SU-DHL-6 (cell line): Measurements from ENCODE around the gene SCD5.
"Not testable (repeated sequence)": the region's sequence is repeated elsewhere in the genome, so short reads cannot be mapped to it uniquely, and the experiment has no call there.

Experiments used
- H2AFZ ChIP-seq: fragments of 200-600 bp; sonication (generic); 2 replicates; pipeline ENCODE4 v1.6.1; 2014; ENCODE audit warnings: low read depth, mild to moderate bottlenecking, moderate library complexity, mixed read lengths, antibody characterized with exemption, low read length; ENCODE audit not compliant: severe bottlenecking
- H3F3A ChIP-seq: fragments of 200-600 bp; shearing (Covaris generic); 2 replicates; pipeline ENCODE4 v1.6.0; 2016; ENCODE audit warnings: antibody characterized with exemption, mild to moderate bottlenecking; ENCODE audit not compliant: insufficient read depth
- H3K27ac ChIP-seq: fragments of 200-600 bp; sonication (generic); 2 replicates; pipeline ENCODE4 v1.5.1; 2016; ENCODE audit warnings: low read depth, mild to moderate bottlenecking, low read length, moderate library complexity, mixed read lengths
- H3K27me3 ChIP-seq: fragments of 200-600 bp; sonication (generic), shearing (Covaris generic); 2 replicates; pipeline ENCODE4 v1.6.0; 2014; ENCODE audit warnings: mild to moderate bottlenecking, low read length
- H3K36me3 ChIP-seq: fragments of 200-600 bp; sonication (generic); 2 replicates; pipeline ENCODE4 v1.6.1; 2014; ENCODE audit warnings: mild to moderate bottlenecking, low read length, mixed read lengths
- H3K4me2 ChIP-seq: fragments of 300-600, 200-600 bp; shearing (Covaris generic), sonication (generic); 2 replicates; pipeline ENCODE4 v1.6.0; 2014; ENCODE audit warnings: low read length, low read depth, mild to moderate bottlenecking; ENCODE audit not compliant: poor library complexity, severe bottlenecking
- H3K4me3 ChIP-seq: fragments of 200-600 bp; sonication (generic); 2 replicates; pipeline ENCODE4 v1.5.1; 2014; ENCODE audit warnings: antibody characterized with exemption, low read length, mild to moderate bottlenecking, mixed read lengths; ENCODE audit not compliant: insufficient read depth, poor library complexity, severe bottlenecking
- H3K79me2 ChIP-seq: fragments of 200-600 bp; sonication (generic); 2 replicates; pipeline ENCODE4 v1.6.1; 2014; ENCODE audit warnings: mild to moderate bottlenecking, low read length, moderate library complexity; ENCODE audit not compliant: insufficient read depth
- H3K9ac ChIP-seq: fragments of 200-600 bp; sonication (generic); 2 replicates; pipeline ENCODE4 v1.7.0; 2014; ENCODE audit warnings: mild to moderate bottlenecking, low read length
- H3K9me2 ChIP-seq: fragments of 200-600 bp; sonication (generic); replicated peaks from 2 replicates; pipeline ENCODE4 v1.6.1; 2014; ENCODE audit warnings: low read length; ENCODE audit not compliant: insufficient read depth
- H3K9me3 ChIP-seq: fragments of 200-600 bp; sonication (generic); 2 replicates; pipeline ENCODE4 v1.6.1; 2014; ENCODE audit warnings: low read length, mixed read lengths; ENCODE audit not compliant: insufficient read depth
- H4K20me1 ChIP-seq: fragments of 200-600 bp; sonication (generic); 2 replicates; pipeline ENCODE4 v1.6.1; 2014; ENCODE audit warnings: low read depth, mild to moderate bottlenecking, antibody characterized with exemption, low read length, moderate library complexity, mixed read lengths
- EZH2phosphoT487 ChIP-seq: fragments of 200-600 bp; sonication (generic), shearing (Covaris generic); conservative IDR thresholded peaks from 2 replicates; pipeline ENCODE4 v1.6.1; 2018; ENCODE audit warnings: mild to moderate bottlenecking, antibody characterized with exemption, low read length, moderate library complexity, mixed read lengths
- TF ChIP-seq, protein P1 (sequence below): fragments of 200-600 bp; sonication (generic); IDR thresholded peaks from one replicate; pipeline ENCODE4 v1.5.1; 2017; ENCODE audit warnings: antibody characterized with exemption, mild to moderate bottlenecking, low read length, moderate library complexity; ENCODE audit not compliant: insufficient read depth, poor library complexity, severe bottlenecking

Gene SCD5

DNA sequence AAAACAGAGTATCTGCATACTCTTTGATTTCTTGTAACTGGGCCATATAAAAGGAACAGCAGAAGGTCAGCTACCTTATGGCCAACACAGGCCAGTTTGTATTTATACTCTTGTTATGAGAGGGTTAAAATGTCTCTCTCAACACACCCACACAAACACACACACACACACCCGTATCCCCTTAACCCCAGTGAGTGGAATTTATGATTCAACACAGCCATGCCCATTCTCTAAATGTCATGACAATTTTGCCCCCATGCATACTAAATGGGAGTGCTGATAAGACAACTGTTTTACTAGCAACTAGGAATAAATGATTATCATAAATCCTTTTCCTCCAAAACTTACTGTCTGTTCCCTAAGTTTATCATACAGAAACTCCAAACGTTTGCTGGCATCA, 22.1 kb upstream of the SCD5 start:
- no peaks in the 10 kb centered on the region for H3K79me2 ChIP-seq
- H3K9ac ChIP-seq = no peak overlapping the region
- H4K20me1 ChIP-seq = no peaks in the 10 kb centered on the region
- H3K27ac ChIP-seq = no peak overlapping the region
- H3K4me3 ChIP-seq = no peak overlapping the region
- no peak overlapping the region for H3K4me2 ChIP-seq
- no peaks in the 10 kb centered on the region for H3K9me2 ChIP-seq
- no peaks in the 10 kb centered on the region for H3K9me3 ChIP-seq
- H3F3A ChIP-seq = no peaks in the 10 kb centered on the region
- no peaks in the 10 kb centered on the region for H3K27me3 ChIP-seq
- no peaks in the 10 kb centered on the region; the same call in 1 of the 2 replicates for H3K36me3 ChIP-seq
- H2AFZ ChIP-seq = no peak overlapping the region
- TF ChIP-seq, protein P1, sequence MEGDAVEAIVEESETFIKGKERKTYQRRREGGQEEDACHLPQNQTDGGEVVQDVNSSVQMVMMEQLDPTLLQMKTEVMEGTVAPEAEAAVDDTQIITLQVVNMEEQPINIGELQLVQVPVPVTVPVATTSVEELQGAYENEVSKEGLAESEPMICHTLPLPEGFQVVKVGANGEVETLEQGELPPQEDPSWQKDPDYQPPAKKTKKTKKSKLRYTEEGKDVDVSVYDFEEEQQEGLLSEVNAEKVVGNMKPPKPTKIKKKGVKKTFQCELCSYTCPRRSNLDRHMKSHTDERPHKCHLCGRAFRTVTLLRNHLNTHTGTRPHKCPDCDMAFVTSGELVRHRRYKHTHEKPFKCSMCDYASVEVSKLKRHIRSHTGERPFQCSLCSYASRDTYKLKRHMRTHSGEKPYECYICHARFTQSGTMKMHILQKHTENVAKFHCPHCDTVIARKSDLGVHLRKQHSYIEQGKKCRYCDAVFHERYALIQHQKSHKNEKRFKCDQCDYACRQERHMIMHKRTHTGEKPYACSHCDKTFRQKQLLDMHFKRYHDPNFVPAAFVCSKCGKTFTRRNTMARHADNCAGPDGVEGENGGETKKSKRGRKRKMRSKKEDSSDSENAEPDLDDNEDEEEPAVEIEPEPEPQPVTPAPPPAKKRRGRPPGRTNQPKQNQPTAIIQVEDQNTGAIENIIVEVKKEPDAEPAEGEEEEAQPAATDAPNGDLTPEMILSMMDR = no peak
- no peak for TF ChIP-seq EZH2phosphoT487

DNA sequence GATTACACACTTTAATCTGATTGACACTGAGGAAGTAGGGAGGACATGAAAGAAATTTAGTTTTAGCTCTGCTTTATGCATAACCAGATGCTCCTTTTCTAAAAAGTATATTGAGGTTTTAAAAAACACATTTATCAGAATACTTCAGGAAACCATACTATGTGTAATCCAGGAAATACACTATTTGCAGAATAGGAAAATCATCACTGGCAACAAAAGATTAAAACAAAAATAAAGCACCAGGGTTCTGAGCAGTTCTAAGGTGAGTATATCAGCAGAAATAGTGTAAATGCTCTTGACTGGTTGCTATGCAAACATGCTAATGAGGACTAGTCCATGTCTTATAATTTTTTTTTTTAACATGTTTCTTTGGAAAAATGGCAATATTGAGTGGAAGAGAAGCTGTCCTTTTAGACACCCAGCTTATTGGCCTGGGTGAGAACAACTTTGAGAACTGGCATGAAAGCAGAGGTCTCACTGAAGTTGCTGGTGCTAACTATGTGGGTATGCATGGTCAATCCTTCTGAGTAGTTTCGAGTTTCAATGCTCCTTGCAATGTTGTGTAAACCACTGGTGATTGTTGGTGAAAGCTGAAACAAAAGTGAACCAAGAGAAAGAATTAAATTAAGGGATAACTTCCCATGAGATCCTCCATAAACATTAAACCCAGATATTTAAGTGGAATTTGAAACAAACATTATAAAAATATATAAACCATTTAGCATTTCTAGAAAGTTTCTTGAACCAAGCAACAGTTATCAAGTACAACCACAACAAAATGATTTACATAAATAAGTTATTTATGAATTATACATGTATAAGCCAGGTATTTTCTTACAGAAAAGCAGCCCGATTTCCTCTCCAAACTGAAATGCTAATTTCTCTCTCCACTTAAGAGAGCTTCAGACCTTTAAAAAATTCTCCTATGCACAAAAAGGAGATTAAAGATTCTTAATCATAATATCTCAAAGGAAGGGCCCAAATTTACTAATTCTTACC, 20.4 kb upstream of the SCD5 start:
- no peaks in the 10 kb centered on the region for H3F3A ChIP-seq
- TF ChIP-seq EZH2phosphoT487 = no peak
- TF ChIP-seq, protein P1 = no peak

DNA sequence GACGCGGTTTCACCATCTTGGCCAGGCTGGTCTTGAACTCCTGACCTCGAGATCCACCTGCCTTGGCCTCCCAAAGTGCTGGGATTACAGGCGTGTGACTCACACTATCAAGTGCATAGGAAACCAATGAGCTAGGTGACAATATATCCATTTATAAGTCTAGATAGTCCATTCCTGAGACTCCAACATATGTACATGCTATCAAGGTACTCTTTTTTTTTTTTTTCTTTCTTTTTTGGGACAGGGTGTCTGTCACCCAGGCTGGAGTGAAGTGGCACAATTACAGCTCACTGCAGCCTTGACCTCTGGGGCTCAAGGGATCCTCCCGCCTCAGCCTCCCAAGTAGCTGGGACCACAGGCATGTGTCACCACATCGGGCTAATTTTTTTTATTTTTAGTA, 18.3 kb upstream of the SCD5 start:
- not testable (repeated sequence) for H3F3A ChIP-seq, H2AFZ ChIP-seq, H4K20me1 ChIP-seq, H3K27ac ChIP-seq, H3K9me3 ChIP-seq, H3K9me2 ChIP-seq, H3K79me2 ChIP-seq, H3K27me3 ChIP-seq, H3K36me3 ChIP-seq, H3K9ac ChIP-seq, H3K4me3 ChIP-seq, H3K4me2 ChIP-seq

More for the DNA sequence above, 20.4 kb upstream of the SCD5 start:
- no peak overlapping the region for H3K4me3 ChIP-seq
- H3K79me2 ChIP-seq = no peaks in the 10 kb centered on the region
- no peaks in the 10 kb centered on the region; the same call in 1 of the 2 replicates for H3K36me3 ChIP-seq
- no peaks in the 10 kb centered on the region for H3K27me3 ChIP-seq
- no peak overlapping the region for H3K27ac ChIP-seq
- H4K20me1 ChIP-seq = no peaks in the 10 kb centered on the region
- H3K9me2 ChIP-seq = no peaks in the 10 kb centered on the region
- H2AFZ ChIP-seq = no peak overlapping the region
- no peaks in the 10 kb centered on the region for H3K9me3 ChIP-seq
- H3K4me2 ChIP-seq = no peak overlapping the region
- no peak overlapping the region for H3K9ac ChIP-seq

DNA sequence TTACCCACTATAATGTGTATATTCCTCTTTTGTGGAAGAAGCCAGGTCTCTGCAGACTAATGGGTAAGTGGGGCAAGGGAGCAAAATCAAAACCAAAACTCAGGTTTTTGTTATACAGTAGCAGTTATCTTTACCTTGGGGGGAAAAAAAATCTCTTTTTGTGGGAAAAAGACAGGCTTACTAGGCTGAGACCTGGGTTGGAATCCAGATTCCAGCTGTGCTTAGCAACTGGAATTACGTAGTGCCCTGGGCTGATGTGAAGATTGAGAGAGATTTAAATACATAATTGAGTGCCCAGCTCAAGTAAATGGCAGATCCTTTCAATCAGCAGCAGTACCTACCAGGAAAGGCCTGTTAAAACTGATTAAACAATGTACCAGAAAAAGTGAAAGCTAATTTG, 15.4 kb upstream of the SCD5 start:
- TF ChIP-seq, protein P1 = no peak
- H3K9me3 ChIP-seq = no peaks in the 10 kb centered on the region

More for the DNA sequence above, 15.4 kb upstream of the SCD5 start:
- no peaks in the 10 kb centered on the region for H3K36me3 ChIP-seq
- H3F3A ChIP-seq = no peaks in the 10 kb centered on the region
- H3K4me2 ChIP-seq = no peak overlapping the region
- no peaks in the 10 kb centered on the region for H4K20me1 ChIP-seq
- no peak overlapping the region for H3K27ac ChIP-seq
- H3K9me2 ChIP-seq = no peaks in the 10 kb centered on the region
- H3K9ac ChIP-seq = no peak overlapping the region
- H3K79me2 ChIP-seq = no peaks in the 10 kb centered on the region
- H2AFZ ChIP-seq = no peak overlapping the region
- H3K27me3 ChIP-seq = no peaks in the 10 kb centered on the region
- H3K4me3 ChIP-seq = no peak overlapping the region
